SH-SY5Y (cell line): ENCODE measurements around the gene JAZF1.

Experiments
- GATA2 ChIP-seq: IDR thresholded peaks from 2 replicates; pipeline ENCODE4 v1.6.1; 2011; ENCODE audit warnings: mild to moderate bottlenecking, low read depth, low read length
- GATA3 ChIP-seq: IDR thresholded peaks from 2 replicates; pipeline ENCODE4 v1.6.1; 2011; ENCODE audit warnings: low read depth, mild to moderate bottlenecking, low read length, moderate library complexity

DNA sequence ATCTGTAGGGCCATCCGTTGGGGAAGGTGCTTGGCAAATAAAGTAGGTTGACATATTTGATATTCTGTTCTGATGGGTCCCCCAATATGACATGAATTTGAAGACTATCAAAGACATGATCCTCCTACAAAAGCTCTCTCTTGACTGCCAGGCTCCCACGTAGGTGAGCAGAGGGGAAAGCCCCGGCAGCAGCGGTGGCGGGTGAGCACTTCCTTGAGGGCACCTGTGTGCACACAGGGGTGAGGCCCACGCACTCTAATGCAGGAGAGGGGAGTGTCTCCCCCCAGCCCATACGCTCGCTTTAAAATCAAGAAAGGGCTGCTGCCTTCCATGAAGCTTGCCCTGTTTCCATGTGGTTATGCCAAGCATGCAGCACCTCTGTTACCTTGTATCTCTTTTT is 340.3 kb downstream of the JAZF1 start:
- TF ChIP-seq GATA2 (no peak), GATA3 (no peak)
